AG10803 (cell line): Measurements from ENCODE around the gene ERO1B.

Source experiments
- DNase-seq: peaks from one replicate; pipeline ENCODE4 v3.0.0; 2010; ENCODE audit warnings: low read depth
- H3K4me3 ChIP-seq: 2 replicates; pipeline ENCODE4 v1.5.1; 2011; ENCODE audit warnings: mild to moderate bottlenecking, low read length, control low read depth
- CTCF ChIP-seq: conservative IDR thresholded peaks from 2 replicates; pipeline ENCODE4 v1.5.1; 2011; ENCODE audit warnings: mild to moderate bottlenecking, low read length, control low read depth, inconsistent platforms

Gene ERO1B

DNA sequence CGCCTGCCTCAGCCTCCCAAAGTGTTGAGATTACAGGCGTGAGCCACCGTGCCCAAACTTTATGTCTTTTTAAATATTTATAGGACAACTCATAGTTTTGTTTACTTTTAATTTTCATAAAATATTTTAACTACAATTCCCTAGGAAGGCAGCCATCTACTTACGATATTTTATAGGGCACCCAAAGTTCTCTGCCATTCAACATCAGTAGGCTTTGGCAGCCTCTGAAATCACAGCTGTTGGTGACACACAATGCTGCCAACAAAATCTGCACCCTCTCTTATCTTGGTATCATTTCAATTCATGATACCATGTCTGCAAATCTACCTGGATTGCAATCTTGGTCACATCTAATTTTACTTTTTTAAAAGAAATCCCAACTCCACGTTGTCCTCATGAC, 27.1 kb upstream of the ERO1B start:
- H3K4me3 ChIP-seq: no peak overlapping the region
- no peak for DNase-seq
- TF ChIP-seq CTCF: no peak

GRCh38 chr1:236307435-236307834, 25.7 kb upstream of the ERO1B start:
- no peak overlapping the region for H3K4me3 ChIP-seq
- TF ChIP-seq CTCF: no peak
- DNase-seq: no peak

- TF ChIP-seq CTCF: no peak
- DNase-seq: no peak
- H3K4me3 ChIP-seq: no peak overlapping the region
Measured at GRCh38 chr1:236304682-236305081, 22.9 kb upstream of the ERO1B start.

DNA sequence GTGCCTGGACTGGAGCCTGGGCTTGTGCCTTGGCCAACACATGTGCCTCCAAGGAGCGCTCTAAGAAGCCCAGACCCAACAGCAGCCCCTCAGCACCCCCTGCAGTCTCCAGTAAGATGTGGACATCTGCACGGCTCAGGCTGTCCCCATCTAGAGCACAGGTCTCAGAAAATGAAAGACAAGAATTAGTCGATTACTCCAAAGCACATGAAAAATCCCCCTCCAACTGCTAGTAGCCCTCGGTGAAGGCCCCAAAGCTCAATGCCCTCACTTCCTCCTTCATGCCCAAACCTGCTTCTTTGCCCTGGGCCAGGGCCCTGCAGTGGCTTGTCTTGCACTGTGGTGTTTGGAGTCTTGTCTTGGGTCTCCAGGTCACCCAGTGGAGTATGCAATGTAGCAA, 21.9 kb upstream of the ERO1B start:
- no peak for DNase-seq
- TF ChIP-seq CTCF: no peak
- no peak overlapping the region for H3K4me3 ChIP-seq

GRCh38 chr1:236302941-236303340, 21.2 kb upstream of the ERO1B start:
- TF ChIP-seq CTCF: no peak
- no peak for DNase-seq
- no peak overlapping the region for H3K4me3 ChIP-seq

- no peak overlapping the region for H3K4me3 ChIP-seq
- no peak for DNase-seq
- TF ChIP-seq CTCF: no peak
Measured at GRCh38 chr1:236301958-236302335, 20.2 kb upstream of the ERO1B start.

DNA sequence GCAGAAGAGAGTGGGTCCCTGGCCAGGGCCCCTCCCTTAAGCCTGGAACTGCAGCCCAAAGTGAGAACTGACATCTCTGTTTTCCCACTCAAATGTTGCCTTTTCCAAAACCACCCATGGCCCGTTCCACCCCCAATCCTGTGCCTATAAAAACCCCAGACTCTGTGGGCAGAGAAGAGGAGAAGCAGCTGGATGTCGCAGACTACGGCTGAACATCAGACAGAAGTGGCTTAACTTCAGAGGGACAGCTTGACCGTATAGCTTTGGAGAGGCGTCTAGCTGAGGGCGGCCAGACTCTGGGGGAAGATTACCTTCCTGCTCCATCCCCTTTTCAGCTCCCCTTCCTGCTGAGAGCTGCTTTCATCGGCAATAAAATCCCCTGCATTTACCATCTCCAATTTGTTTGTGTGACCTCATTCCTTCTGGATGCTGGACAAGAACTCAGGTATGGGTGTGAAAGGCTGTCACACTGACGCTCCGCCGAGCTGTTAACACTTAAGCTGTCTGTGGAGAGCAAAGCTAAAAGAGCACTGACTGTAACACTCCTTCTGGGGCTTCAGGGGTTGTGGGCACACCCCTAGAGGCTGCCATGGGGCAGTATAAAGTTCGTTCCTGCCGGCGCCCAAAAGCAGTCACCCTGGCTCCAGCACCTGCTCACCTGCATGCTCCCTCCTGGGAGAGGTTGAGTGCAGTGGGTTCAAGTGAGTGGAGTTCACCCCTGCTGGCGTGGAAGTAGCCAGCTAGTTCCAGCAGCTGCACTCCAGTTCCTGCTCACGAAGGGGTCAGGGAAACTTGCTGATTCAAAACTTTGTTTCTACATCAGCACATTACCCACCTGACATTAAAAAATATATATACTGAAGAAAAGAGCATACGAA, 19.6 kb upstream of the ERO1B start:
- H3K4me3 ChIP-seq: no peak overlapping the region
- no peak for DNase-seq
- no peak for TF ChIP-seq CTCF
